Activated CD4-positive, alpha-beta T cell treated with anti-CD3 and anti-CD28 coated beads, Interleukin-2, amount 50 U/mL, for 1 hour (primary cell): ENCODE results near the gene MINDY4.

ENCODE experiments used
- DNase-seq: peaks from one replicate; pipeline ENCODE4 v3.0.0-alpha.2; 2020

Gene MINDY4

DNA sequence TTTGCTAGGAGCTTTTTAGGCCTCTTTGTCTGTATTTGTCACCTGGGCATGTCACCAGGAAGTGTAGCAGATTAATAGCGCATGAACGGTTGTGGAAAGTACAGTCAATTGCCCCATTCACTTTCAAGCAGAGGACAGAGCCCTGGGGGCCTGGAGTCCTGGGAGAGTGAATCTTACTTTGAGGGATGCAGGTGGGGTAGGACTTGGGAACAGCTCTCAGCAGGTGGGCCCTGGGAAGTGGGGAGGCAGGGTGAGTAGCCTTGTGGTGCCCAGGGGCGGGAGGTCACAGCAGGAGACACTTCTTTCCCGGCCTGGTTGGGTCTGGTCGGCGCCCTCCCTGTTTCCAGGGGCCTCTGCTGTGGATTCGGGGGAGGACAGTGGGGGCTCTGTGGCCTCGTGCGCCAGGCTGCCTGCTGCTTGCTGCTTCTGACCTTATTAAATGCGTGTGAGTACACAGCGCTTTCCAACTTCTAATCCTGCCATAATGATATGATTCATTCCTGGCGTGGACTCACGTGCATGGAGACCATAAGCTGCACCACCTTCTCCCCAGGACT, 88.8 kb downstream of the MINDY4 start:
- no peak for DNase-seq

DNA sequence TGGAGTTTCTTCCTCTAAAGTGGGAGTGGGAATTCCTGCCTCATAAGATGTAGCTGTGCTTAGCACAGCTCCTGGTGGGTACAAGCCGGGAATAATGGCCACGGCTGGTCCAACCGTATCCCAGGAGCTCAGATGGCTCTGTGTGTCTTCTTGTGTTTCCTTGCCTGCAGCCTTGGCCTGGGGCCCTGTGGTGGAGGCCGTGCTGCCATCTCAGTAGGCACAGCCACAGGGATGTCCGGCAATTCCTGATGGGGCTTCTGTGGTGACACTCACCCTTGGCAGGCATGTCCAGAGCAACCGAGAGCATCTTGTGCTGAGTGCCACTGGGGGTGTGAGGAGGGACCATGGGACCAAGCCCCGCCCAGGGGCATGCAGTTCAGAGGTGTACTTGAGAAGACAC, 90.4 kb downstream of the MINDY4 start:
- no peak for DNase-seq

DNA sequence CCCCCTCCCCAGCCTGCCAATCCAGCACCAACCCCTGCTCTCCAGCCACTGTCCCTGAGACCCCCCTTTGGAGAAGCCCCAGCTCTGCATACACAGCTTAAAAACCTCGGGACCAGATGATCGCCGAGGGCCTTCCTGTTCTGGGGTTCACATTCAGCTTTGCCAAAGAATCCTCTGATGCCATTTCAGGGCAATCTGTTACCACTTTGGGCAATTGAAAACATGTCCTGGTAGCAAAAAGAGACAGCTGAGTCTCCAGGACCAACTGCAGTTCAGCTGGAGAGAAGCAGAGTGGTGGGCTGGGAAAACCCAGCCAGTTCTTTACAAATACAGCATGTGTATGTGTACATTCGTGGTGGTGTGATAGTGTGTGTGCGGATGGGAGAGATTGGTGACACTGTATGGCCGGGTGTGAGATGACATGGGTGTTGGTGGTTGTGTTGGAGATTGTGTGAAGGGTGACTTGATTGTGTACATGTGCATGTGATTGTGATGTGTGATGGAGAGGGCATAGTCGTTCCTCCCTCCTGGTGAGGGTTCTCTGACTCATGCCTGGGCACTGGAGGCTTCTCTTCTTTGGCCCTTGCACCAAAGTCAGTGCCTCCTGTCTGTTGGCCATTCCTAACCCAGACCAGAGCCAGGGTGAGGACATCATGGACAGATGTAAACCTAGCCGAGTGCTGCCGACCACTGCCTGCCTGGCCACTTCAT, 91.9 kb downstream of the MINDY4 start:
- no peak for DNase-seq

DNA sequence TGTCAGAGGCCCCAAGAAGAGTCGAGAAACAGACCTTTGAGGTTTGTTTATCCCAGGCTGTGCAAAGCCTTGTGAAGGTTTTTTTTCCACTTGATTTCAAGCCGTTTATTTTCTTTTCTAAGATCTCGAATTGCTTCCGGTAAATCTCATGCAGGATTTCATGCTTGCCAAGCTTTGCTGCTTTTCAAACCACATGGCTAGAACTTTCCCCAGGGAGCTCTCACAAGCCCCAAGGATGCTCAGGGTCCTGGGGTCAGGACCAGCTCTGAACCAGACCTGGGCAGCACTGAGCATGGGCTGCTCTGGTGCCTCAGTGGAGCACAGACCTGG, 92.5 kb downstream of the MINDY4 start:
- no peak for DNase-seq

DNA sequence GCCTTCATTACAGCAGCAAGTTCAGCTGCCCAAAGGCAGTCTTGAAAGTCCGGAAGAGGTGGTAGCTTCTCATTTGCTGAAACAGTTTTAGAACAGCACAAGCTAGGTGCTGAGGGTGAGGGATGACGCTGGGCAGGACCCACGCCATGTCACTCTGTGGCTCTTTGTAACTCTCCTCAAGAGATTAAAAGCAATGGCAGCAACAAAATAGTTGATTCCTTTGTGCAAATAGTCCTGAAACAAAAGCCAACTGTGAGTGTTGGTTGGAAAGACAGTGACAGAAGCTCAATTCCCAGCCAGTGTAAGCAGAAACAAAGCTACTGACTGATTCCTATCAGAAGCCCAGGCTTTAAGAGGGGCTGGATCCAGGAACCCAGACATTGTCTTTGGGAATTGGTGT, 92.9 kb downstream of the MINDY4 start:
- no peak for DNase-seq

DNA sequence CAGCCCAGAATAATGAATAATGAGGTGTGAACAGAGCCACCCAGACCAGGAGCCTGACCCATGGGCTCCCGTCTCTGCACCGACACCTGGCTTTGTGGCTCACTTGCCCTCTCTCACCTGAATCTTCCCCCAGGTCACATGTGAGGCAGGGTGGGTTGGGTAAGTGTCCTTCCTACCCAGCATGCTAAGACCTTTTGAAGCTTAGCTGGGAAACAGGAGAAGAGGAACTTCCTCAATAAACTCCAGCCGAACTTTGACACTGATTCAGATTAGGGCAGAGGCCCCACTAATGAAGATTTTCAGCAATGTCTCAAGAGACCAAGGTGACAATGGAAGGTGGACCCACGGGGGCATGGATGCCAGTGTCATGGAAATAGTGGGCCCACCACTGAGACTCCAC, 93.9 kb downstream of the MINDY4 start:
- DNase-seq = no peak

DNA sequence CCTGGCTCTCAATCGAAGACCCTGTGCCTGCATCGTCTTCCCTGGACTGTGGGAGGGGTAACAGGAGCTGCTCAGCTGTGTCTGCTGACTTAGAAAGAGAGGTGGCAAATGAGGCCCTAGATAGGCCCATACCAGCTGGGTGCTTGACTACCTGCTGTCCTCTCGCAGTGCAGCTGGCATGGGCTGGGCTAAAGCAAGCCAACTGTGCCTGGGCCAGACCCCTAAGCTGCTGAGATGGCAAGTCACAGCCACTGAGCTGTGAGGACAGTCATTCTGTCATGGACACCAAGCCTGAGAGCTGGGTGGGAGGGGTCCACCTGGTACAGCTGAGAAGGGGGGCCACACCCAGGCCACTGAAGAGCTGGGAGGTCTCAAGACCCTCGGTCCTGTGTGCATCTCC, 94.6 kb downstream of the MINDY4 start:
- no peak for DNase-seq

DNA sequence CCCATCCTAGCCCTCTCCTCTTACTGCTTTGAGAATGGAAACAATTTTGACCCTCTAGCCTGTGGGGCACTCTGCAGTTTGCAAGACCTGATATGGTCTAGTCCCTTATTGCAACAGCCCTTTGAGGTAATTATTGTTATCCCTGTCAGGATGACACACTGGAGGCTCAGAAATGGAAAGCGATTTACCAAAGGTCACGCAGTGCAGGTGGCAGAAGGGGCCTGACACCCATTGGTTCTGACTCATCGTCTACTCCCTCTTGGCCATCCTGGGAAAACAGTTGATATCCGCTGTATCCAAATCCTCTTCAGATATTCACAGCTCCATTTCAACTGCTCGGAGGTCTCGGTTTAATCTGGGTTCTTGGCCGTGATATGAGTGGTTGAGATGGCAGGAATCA, 95.7 kb downstream of the MINDY4 start:
- no peak for DNase-seq

DNA sequence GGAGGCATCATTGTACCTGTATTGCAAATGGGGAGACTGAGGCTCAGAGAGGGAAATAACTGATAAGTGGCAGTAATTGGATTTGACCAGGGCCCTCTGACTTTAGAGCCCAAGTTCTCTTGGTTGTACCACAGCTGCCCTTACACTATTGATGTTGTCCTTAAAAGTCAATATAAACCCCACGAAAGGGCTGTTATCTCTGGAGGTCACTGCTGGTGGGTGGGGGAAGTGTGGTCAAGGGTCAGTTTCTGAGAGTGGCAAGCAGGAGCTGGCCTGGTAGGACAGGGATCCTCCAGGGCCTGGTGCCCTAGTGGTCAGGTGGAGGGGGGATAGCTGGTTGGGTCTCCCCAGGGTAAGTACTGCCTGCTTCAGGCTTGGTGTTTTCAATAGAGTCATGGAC, 96.3 kb downstream of the MINDY4 start:
- DNase-seq = no peak

DNA sequence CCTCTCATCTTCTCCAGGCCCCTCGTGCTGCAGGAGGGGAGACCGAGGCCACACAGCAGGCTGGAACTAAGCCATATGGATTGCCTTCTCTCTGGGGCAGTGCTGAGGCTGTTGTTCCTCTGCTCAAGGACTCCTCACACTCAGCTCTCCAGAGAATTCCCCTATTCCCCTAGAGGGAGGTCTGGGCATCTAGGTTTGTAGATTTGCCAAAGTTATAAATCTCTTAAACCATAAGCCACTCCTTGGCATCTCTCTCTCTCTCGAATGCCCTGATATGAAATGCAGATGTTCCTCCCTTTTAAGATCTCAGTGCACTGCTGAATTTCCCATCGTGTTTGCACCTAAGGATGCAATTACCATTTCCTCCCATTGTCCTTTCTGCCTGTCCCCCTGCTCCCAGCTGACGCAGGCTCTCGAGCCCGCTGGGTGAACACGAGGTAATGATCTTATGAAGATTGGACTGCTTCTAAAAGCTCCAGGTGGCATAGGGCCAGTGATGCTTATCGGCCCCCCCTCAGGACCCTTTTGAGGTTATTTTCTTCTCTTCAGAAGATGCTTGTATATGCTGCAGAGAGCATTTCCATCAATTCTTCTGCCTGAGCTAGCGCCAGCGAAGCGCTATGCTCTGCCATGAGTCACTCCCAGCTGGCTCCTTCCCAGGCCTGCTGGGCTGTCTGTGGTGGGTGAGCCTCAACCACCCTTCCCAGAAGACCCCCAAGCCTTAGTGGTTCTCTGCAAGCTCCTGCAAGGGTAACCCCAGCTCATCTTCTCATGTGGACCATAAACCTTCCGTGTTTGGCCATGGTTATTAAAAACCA, 98.8 kb downstream of the MINDY4 start:
- no peak for DNase-seq

DNA sequence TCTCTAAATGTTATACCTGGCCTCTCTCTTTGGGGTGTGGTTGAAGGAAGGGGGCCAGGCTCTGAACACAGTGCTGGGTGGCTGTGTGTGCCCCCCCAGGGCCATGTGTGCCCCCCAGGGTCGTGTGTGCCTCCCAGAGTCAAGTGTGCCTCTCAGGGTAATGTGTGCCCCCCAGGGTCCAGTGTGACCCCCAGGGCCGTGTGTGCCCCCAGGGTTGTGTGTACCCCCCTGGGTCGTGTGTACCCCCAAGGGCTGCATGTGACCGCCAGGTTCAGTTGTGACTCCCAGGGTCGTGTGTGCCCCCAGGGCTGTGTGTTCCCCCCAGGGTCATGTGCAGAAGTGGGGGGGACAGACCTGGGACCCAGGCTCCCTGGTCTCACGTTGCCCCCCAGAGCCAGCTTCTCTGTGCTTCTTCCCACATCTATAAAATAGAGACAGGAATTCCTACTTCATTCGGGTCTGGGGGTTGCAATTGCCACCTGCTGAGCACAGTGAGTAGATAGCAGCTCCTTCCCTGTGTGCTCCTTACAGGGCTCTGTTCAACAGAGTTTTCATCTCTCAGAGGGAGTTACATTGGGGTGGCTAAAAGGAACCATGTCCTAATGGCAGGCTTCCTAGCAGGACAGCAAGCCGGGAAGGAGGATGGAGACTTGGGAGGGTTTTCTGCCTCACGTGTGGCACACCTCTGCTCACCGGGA, 99.8 kb downstream of the MINDY4 start:
- DNase-seq = no peak

DNA sequence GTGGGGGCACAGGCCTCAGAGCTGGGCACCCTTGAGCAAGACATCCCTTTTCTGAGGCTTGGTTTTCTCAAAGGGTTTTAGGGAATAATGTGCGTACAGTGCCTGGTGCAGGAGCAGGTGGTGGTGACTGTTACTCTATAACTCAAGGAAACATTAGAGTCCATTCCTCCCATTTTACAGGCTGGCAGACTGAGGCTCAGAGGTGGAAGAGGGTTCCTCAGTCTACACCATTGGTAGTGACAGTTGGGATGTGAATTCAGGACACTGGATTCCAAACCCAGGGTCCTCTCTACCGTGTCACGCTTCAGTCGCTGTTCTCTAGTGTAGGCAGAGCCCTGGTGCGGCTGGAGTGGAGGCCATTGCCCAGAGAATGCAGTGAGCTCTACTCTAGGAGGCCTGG, 100.4 kb downstream of the MINDY4 start:
- no peak for DNase-seq

DNA sequence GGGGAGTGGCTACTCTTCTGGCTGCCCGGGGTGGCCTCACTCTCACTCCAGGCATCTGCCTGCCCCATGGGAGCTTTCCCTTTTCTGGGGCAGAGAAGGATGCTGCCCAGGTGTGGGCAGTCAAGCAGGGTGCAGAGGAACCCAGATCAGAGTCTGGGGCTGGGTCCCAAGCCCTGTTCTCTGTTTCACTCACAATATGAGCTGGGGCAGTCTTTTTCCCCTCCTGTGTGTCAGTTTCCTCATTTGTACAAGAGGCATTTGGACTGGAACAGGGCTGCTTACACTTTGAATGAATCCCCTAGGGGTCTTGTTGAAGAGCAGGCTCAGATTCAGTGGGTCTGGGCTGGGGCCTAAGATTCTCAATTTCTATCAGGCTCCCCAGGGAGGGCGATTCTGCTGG, 102.0 kb downstream of the MINDY4 start:
- no peak for DNase-seq

DNA sequence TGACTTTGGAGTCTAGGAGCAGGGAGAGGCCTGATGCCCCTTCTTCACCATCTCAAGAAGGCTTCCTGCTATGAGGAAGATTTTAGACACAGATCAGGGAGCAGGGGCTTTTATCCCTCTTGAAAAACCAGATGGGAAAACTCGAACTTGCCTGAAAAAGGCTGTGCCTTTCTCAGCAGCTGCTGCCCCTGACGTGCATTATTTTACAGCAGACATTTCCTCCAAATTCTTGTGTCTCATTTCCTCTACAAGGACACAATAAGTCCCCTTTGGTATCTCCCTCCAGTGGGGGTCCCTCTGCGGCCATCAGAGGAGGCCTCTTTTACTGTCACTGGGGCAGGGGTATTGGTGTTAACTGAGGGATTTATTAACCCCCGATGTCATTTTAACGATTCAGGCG, 102.4 kb downstream of the MINDY4 start:
- DNase-seq = no peak

DNA sequence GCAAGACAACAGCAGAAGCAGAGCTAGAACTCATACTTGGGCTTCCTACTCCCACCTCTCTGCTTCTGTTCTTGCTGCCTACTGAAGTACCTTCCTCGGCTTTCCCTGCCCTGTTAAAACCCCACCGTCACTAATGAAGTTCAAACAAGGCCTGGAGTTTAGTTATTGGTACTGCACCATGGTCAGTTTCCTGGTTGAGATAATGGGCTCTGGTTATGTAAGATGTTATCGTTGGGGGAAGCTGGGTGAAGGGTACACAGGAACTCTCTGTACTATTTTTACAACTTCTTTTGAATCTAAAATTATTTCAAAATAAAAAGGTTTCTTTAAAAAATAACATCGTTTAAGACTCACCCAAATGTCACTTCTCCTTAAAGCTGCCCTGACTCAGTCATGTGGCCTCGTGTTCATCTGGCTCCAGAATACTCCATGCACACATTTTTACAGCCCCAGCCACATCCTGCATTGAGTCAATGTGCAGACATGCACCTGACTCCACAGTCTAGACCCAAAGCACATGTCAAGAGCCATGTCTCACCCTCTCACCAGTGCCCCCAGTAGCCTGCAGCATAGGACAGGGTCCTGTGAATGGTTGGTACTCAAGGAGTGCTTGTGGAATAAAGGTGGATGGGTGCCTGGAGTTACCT, 103.6 kb downstream of the MINDY4 start:
- DNase-seq = no peak

DNA sequence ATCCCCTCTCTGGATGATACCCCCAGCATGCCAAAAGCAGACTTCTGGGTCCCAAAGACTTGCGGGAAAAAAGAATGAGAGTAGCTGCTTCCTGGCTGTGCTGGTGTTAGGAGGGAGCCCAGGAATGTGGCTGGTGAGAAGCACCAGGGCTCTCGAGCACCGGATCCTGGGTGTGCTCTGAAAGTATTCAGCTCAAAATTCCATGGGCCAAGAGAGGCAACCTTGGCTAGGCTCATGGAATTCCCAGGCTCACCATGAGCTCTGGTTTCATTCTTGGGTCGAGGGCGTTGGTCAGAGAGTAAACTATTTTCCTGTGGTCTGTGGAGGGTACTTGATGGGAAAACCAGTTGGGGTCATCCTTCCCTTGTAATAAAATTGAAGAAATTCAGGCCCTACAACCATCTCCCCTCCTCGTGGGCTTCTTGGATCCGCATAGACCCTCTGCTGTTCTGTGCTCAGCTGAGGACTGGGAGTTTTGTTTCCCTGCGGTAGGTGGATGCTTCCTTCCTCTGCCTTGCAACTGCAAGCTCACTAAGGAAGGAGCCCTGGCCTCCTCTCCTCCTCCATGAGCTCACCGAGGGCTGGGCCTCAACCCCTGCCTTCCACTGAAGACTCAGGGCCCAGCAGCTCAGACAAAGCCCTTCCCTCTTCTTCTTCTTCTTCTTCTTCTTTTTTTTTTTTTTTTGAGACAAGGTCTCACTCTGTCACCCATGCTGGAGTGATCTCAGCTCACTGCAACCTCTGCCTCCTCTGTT, 106.0 kb downstream of the MINDY4 start:
- DNase-seq = no peak

DNA sequence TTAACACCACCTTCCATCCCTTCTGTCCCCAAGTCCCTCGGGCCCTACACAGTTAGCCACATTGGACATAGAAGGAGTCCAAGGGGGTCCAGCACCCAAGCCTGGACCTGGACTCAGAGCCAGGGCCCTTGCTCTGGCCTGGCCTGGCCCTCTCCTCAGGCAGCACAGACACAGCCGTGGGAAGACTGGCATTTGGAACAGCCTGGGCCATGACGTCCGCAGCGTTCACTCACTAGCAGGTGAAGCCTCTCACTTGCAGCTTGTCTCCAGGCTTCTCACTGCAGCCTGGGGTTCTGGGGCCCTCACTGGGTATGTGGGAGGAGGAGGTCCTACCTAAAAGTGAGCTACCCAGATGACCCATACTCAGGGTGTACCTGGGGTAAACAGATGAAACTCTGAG, 106.8 kb downstream of the MINDY4 start:
- DNase-seq = no peak

DNA sequence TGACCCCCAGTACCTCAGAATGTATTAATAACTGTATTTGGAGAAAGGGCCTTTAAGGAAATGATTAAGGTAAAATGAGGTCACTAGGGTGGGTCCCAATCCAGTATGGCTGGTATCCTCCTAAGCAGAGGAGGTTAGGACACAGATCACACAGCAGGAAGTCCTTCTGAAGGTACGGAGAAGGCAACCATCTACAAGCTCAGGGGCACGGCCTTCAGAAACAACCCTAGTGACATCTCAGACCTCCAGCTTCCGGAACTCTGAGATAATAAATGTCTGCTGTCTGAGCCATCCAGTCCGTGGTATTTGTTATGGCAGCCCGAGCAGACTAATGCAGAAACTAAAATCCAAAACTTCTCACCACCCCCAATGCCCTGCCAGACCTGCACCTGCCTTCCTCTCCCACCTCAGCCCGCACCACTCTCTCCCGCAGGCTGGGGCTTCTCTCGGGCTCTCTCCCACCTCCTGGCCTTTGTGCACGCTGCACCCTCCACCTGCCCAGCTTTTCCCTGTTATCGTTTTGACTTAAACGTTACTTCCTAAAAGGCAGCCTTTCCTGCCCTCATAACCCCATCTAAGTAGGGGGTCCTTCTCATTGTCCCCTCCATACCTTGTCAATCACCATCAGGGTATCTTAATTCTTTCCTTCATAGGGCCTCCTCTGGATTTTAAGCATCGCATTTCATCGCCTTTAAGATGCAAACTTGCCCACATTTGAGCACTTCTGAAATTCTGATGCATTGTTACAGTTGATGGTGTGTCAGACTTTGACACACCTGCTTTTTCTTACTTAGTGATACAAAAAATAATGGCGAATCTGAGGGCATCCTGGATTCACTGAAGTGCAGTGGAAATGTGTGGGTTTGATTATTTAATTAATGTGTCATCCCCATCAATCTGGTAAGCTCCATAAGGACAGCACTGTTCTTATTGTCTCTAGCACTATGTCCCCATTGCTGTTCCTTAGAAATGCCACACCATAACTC, 108.2 kb downstream of the MINDY4 start:
- no peak for DNase-seq

DNA sequence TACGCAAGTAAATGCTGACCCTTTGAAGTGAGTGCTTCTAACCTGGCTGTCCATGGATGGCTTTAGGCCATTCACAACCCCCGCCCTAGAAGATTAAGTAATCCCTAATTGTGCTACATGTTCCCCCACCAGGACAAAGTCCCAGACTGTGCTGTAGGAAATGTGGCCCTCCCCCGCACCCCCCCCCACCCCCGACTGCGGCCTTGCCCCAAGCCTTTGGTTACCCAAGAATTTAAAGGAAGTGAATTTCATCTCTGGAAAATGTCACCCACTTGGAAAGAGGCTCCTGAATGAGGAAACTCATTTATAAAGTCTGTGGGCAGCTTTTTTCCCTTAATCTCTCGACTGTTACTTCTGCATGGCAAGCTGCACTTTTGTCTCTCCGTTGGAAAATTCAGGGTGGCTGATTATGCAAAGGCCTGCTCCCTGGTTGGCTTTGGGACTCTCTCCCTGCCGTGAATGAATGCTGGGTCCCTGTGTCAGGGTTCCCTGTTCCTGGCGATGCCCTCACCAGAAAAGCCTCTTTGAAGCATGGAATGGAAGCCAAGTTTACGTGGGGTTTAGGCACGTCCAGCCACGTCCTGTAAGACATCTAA, 109.0 kb downstream of the MINDY4 start:
- no peak for DNase-seq

DNA sequence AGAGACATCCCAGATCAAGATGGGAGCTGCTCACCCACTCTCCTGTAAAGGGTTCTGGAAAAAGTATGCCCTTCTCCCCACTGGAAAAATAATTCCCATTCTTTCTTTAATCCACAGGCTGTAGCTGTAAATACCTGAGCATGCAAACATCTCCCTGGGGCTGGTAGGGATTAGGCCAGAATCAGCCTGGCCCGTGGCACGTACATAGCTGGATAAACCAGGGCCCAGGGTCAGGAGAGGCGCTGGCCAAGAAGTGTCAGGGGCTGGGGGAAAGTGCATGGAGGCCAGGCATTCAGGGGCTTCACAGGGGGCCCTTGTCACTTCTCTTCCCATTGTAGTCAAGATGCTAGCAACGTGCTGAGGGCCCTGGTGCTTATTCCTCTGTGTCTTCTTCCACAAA, 109.7 kb downstream of the MINDY4 start:
- no peak for DNase-seq

DNA sequence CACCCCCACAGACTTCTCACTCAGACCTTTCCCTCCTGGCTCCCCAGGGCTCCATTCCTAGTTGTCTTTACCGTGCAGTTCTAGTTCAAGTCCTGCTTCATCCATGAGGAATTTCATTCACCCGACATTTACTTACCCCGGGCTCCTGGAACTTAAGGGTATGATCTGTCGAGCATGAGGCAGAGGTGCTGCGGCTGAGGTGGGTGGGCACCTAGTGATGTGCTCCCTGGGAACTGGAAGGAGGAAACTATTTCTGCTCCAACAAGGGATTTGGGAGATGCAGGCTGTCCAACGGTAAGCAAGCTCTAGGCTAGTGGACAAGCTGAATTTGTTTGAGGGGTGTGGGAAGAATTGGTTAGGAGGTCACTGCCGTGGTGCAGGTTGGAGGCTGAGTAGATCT, 110.2 kb downstream of the MINDY4 start:
- no peak for DNase-seq
